ENCODE data around the gene TRPM3. TPM values are rescaled to one million over a fixed set of nuclear protein-coding genes. Genes with fewer than 3 reads are reported as not detected.

Gene TRPM3
- total and polyA plus RNA-seq, 2 of the 8 experiments (the other 6 are each of a cell fraction or from before 2014, with no cell fraction given): 2.4 to 10.9 TPM

DNA sequence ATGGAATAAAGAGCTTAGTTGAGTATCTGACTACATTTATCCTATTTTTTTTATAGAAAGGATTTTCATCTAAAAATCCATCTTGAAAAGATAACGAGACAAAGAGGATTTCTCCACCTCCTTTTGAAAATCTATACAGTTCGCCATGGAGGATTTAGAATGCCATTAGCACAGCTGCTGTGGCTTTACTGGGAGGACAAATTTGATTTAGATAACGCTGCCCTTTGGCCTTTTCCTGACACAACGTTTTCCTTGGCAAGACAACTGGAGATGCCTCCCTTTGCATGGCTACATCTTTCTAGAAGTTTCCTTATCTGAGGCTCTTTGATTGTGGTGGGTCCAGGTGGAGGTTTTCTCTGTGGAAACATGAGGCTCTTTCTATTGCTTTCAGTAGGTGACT lies 560.3 kb downstream of the TRPM3 start (continued):
- TF ChIP-seq, protein P1, sequence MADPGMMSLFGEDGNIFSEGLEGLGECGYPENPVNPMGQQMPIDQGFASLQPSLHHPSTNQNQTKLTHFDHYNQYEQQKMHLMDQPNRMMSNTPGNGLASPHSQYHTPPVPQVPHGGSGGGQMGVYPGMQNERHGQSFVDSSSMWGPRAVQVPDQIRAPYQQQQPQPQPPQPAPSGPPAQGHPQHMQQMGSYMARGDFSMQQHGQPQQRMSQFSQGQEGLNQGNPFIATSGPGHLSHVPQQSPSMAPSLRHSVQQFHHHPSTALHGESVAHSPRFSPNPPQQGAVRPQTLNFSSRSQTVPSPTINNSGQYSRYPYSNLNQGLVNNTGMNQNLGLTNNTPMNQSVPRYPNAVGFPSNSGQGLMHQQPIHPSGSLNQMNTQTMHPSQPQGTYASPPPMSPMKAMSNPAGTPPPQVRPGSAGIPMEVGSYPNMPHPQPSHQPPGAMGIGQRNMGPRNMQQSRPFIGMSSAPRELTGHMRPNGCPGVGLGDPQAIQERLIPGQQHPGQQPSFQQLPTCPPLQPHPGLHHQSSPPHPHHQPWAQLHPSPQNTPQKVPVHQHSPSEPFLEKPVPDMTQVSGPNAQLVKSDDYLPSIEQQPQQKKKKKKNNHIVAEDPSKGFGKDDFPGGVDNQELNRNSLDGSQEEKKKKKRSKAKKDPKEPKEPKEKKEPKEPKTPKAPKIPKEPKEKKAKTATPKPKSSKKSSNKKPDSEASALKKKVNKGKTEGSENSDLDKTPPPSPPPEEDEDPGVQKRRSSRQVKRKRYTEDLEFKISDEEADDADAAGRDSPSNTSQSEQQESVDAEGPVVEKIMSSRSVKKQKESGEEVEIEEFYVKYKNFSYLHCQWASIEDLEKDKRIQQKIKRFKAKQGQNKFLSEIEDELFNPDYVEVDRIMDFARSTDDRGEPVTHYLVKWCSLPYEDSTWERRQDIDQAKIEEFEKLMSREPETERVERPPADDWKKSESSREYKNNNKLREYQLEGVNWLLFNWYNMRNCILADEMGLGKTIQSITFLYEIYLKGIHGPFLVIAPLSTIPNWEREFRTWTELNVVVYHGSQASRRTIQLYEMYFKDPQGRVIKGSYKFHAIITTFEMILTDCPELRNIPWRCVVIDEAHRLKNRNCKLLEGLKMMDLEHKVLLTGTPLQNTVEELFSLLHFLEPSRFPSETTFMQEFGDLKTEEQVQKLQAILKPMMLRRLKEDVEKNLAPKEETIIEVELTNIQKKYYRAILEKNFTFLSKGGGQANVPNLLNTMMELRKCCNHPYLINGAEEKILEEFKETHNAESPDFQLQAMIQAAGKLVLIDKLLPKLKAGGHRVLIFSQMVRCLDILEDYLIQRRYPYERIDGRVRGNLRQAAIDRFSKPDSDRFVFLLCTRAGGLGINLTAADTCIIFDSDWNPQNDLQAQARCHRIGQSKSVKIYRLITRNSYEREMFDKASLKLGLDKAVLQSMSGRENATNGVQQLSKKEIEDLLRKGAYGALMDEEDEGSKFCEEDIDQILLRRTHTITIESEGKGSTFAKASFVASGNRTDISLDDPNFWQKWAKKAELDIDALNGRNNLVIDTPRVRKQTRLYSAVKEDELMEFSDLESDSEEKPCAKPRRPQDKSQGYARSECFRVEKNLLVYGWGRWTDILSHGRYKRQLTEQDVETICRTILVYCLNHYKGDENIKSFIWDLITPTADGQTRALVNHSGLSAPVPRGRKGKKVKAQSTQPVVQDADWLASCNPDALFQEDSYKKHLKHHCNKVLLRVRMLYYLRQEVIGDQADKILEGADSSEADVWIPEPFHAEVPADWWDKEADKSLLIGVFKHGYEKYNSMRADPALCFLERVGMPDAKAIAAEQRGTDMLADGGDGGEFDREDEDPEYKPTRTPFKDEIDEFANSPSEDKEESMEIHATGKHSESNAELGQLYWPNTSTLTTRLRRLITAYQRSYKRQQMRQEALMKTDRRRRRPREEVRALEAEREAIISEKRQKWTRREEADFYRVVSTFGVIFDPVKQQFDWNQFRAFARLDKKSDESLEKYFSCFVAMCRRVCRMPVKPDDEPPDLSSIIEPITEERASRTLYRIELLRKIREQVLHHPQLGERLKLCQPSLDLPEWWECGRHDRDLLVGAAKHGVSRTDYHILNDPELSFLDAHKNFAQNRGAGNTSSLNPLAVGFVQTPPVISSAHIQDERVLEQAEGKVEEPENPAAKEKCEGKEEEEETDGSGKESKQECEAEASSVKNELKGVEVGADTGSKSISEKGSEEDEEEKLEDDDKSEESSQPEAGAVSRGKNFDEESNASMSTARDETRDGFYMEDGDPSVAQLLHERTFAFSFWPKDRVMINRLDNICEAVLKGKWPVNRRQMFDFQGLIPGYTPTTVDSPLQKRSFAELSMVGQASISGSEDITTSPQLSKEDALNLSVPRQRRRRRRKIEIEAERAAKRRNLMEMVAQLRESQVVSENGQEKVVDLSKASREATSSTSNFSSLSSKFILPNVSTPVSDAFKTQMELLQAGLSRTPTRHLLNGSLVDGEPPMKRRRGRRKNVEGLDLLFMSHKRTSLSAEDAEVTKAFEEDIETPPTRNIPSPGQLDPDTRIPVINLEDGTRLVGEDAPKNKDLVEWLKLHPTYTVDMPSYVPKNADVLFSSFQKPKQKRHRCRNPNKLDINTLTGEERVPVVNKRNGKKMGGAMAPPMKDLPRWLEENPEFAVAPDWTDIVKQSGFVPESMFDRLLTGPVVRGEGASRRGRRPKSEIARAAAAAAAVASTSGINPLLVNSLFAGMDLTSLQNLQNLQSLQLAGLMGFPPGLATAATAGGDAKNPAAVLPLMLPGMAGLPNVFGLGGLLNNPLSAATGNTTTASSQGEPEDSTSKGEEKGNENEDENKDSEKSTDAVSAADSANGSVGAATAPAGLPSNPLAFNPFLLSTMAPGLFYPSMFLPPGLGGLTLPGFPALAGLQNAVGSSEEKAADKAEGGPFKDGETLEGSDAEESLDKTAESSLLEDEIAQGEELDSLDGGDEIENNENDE (IDR thresholded peaks at IDR 0.05; ENCODE audit: insufficient replicate concordance, low read length): no peak
- TF ChIP-seq RXRA (IDR thresholded peaks at IDR 0.05; ENCODE audit: insufficient read depth, low read depth, low read length): no peak
- no peak for TF ChIP-seq CEBPB (IDR thresholded peaks at IDR 0.05; ENCODE audit: low read depth, low read length)
- TF ChIP-seq SIN3A (conservative IDR thresholded peaks at IDR 0.05 in 1 of 2, IDR thresholded peaks at IDR 0.05 in 1 of 2; ENCODE audit: low read depth in 1 of 2, low read length in 2 of 2): no peak
- TF ChIP-seq BRCA1 (IDR thresholded peaks at IDR 0.05; ENCODE audit: low read depth, low read length): no peak
- no peak for TF ChIP-seq JUN (IDR thresholded peaks at IDR 0.05; ENCODE audit: low read depth, low read length)
- no peak for TF ChIP-seq HDAC2 (IDR thresholded peaks at IDR 0.05; ENCODE audit: borderline replicate concordance in 1 of 2, low read depth in 2 of 2, low read length in 2 of 2)
- TF ChIP-seq SAP30 (IDR thresholded peaks at IDR 0.05; ENCODE audit: insufficient read depth, insufficient replicate concordance, low read length): no peak
- no peak for TF ChIP-seq KDM1A (IDR thresholded peaks at IDR 0.05; ENCODE audit: borderline replicate concordance, low read length)
- TF ChIP-seq SIRT6 (IDR thresholded peaks at IDR 0.05; ENCODE audit: low read length): no peak
- TF ChIP-seq RNF2 (IDR thresholded peaks at IDR 0.05; ENCODE audit: borderline replicate concordance, low read depth, low read length, missing control alignments, poor library complexity, severe bottlenecking): no peak

Data from H1 (cell line).